ENCODE measurements around the gene PIAS3. TPM values are rescaled to one million over a fixed set of nuclear protein-coding genes. Genes with fewer than 3 reads are reported as not detected.

PIAS3 gene
- polyA plus RNA-seq, 3 donors: 7.2 to 25.9 (median 8.8) TPM

- no peaks in the 10 kb centered on the region for H3K4me1 ChIP-seq (ENCODE audit: control insufficient read depth in 1 of 2, insufficient read depth in 2 of 2, low read length in 2 of 2)
- H3K27ac Mint-ChIP-seq: no peak overlapping the region
- no peaks in the 10 kb centered on the region for H3K36me3 ChIP-seq (replicated peaks in 1 of 2; ENCODE audit: control insufficient read depth in 1 of 2, insufficient read depth in 2 of 2, low read length in 2 of 2)
- H3K4me3 ChIP-seq (replicated peaks in 1 of 3; ENCODE audit: low read depth in 2 of 3, low read length in 3 of 3): no peak overlapping the region
- WGBS (ENCODE audit: insufficient coverage): 91% methylated on average over 4 of the region's 5 CpGs
- H3K9me3 Mint-ChIP-seq: no peaks in the 10 kb centered on the region
- H3K36me3 Mint-ChIP-seq: no peaks in the 10 kb centered on the region
- no peak overlapping the region for H3K9ac ChIP-seq (ENCODE audit: insufficient read depth, low read length, poor library complexity, severe bottlenecking)
- H3K4me2 ChIP-seq (replicated peaks; ENCODE audit: extremely low read depth, low read length, poor library complexity, severe bottlenecking): no peak overlapping the region
- H3K27me3 ChIP-seq (ENCODE audit: control insufficient read depth in 2 of 2, insufficient read depth in 2 of 2, low read length in 2 of 2): no peaks in the 10 kb centered on the region
- intact Hi-C loops (cut with micrococcal nuclease): loop anchor here in 1 of 2 donors (10.0 kb wide), 1 partner anchor 116 kb away; no protein-coding TSS in a partner anchor
- H3K27ac ChIP-seq (ENCODE audit: low read depth in 1 of 2, low read length in 2 of 2): no peak overlapping the region
- H3K4me3 Mint-ChIP-seq: no peak overlapping the region
- no peaks in the 10 kb centered on the region for H3K79me2 ChIP-seq (ENCODE audit: insufficient read depth, low read length)
- no peaks in the 10 kb centered on the region for H4K20me1 ChIP-seq (ENCODE audit: insufficient read depth, low read length)
- peaks cover 0 to 2% (median 2%) of the 10 kb centered on the region in 3 donors for H3K27me3 Mint-ChIP-seq (ENCODE audit: low read depth in 3 of 3)
- H3K9me3 ChIP-seq (replicated peaks in 1 of 2; ENCODE audit: control insufficient read depth in 1 of 2, insufficient read depth in 1 of 2, low read length in 2 of 2): no peaks in the 10 kb centered on the region
- DNase-seq: no peak
- TF ChIP-seq, protein P1, sequence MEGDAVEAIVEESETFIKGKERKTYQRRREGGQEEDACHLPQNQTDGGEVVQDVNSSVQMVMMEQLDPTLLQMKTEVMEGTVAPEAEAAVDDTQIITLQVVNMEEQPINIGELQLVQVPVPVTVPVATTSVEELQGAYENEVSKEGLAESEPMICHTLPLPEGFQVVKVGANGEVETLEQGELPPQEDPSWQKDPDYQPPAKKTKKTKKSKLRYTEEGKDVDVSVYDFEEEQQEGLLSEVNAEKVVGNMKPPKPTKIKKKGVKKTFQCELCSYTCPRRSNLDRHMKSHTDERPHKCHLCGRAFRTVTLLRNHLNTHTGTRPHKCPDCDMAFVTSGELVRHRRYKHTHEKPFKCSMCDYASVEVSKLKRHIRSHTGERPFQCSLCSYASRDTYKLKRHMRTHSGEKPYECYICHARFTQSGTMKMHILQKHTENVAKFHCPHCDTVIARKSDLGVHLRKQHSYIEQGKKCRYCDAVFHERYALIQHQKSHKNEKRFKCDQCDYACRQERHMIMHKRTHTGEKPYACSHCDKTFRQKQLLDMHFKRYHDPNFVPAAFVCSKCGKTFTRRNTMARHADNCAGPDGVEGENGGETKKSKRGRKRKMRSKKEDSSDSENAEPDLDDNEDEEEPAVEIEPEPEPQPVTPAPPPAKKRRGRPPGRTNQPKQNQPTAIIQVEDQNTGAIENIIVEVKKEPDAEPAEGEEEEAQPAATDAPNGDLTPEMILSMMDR (IDR thresholded peaks at IDR 0.05): no peak
- no peaks in the 10 kb centered on the region for H3K4me1 Mint-ChIP-seq
- no peak overlapping the region for H2AFZ ChIP-seq (ENCODE audit: insufficient read depth, low read depth, low read length, poor library complexity, severe bottlenecking)
Observed at GRCh38 chr1:145898756-145899155, 39.9 kb upstream of the PIAS3 start.

GRCh38 chr1:145897969-145898368, 39.1 kb upstream of the PIAS3 start:
- Histone ChIP-seq H3K36me3 (replicated peaks in 1 of 2; ENCODE audit: control insufficient read depth in 1 of 2, insufficient read depth in 2 of 2, low read length in 2 of 2) (no peaks in the 10 kb centered on the region), H2AFZ (ENCODE audit: insufficient read depth, low read depth, low read length, poor library complexity, severe bottlenecking) (no peak overlapping the region), H4K20me1 (ENCODE audit: insufficient read depth, low read length) (no peaks in the 10 kb centered on the region), H3K4me2 (replicated peaks; ENCODE audit: extremely low read depth, low read length, poor library complexity, severe bottlenecking) (no peak overlapping the region), H3K9me3 (replicated peaks in 1 of 2; ENCODE audit: control insufficient read depth in 1 of 2, insufficient read depth in 1 of 2, low read length in 2 of 2) (no peaks in the 10 kb centered on the region), H3K4me3 (replicated peaks in 1 of 3; ENCODE audit: low read depth in 2 of 3, low read length in 3 of 3) (no peak overlapping the region), H3K79me2 (ENCODE audit: insufficient read depth, low read length) (no peaks in the 10 kb centered on the region), H3K27ac (ENCODE audit: low read depth in 1 of 2, low read length in 2 of 2) (no peak overlapping the region), H3K4me1 (ENCODE audit: control insufficient read depth in 1 of 2, insufficient read depth in 2 of 2, low read length in 2 of 2) (no peaks in the 10 kb centered on the region), H3K27me3 (ENCODE audit: control insufficient read depth in 2 of 2, insufficient read depth in 2 of 2, low read length in 2 of 2) (no peaks in the 10 kb centered on the region), H3K9ac (ENCODE audit: insufficient read depth, low read length, poor library complexity, severe bottlenecking) (no peak overlapping the region)
- H3K4me1 Mint-ChIP-seq: no peaks in the 10 kb centered on the region
- peaks cover 0 to under 1% of the 10 kb centered on the region in 2 donors for H3K36me3 Mint-ChIP-seq
- intact Hi-C loops (cut with micrococcal nuclease): loop anchor here in 1 of 2 donors (10.0 kb wide), 1 partner anchor 117 kb away; no protein-coding TSS in a partner anchor
- no peak overlapping the region for H3K27ac Mint-ChIP-seq
- WGBS (ENCODE audit: insufficient coverage): no CpG with 5 or more reads among the region's 1 CpG
- no peak for DNase-seq
- no peaks in the 10 kb centered on the region for H3K9me3 Mint-ChIP-seq
- peaks cover 0 to 2% (median 2%) of the 10 kb centered on the region in 3 donors for H3K27me3 Mint-ChIP-seq (ENCODE audit: low read depth in 3 of 3)
- TF ChIP-seq, protein P1 (IDR thresholded peaks at IDR 0.05): no peak
- H3K4me3 Mint-ChIP-seq: no peak overlapping the region

Data from CD14-positive monocyte (primary cell).